Ovary (tissue), 3 donors: Measurements from ENCODE around the gene FOXQ1.

ENCODE experiments used
- POLR2A ChIP-seq: fragments of 450-650 bp; IDR thresholded peaks from one replicate; pipeline ENCODE4 v1.6.1; 2017; ENCODE audit warnings: antibody characterized with exemption, mild to moderate bottlenecking, moderate library complexity
- TF ChIP-seq, protein P1 (sequence below), 3 donors: fragments of 450-650 bp in 2 of 3; fragments of 200-600 bp in 1 of 3; IDR thresholded peaks; one replicate each; pipeline versions ENCODE4 v1.5.1 to v1.8.0; 2016 to 2022; ENCODE audit warnings: antibody characterized with exemption in 3 of 3, mild to moderate bottlenecking in 1 of 3
- donor health status: DM: no; HTN: no; CAD: no.

DNA sequence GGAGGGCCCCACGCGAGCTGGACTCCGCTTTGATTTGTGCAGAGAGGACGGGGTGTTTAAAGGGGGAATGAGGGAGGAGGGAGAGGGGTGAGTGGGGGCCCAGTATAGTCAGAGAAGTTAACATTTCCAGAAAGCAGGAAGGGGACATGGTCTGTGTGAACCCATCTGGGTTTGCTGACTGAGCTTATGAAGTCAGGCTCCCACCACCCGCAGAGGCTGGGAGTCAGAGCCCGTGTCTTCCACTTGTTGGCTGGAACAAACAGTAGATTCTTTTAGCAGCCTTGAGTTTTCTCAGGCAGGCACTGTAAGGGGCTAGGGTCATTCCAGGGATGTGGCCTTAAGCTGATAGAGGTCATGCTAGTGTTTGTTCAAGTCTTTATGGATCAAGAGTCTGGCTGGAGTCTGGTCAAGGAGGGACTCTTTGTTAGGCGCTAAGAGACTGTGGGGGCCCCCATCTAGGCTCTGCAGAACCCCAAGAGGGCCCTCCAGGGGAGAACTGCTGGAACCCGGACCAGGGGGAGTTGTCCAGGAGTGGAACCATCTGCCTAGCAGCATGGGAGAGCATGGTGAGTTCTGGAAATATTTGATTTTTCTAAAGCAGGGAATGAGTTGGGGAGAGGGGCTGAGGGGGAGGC is 31.1 kb upstream of the FOXQ1 start:
- no peak for TF ChIP-seq POLR2A
- TF ChIP-seq, protein P1, sequence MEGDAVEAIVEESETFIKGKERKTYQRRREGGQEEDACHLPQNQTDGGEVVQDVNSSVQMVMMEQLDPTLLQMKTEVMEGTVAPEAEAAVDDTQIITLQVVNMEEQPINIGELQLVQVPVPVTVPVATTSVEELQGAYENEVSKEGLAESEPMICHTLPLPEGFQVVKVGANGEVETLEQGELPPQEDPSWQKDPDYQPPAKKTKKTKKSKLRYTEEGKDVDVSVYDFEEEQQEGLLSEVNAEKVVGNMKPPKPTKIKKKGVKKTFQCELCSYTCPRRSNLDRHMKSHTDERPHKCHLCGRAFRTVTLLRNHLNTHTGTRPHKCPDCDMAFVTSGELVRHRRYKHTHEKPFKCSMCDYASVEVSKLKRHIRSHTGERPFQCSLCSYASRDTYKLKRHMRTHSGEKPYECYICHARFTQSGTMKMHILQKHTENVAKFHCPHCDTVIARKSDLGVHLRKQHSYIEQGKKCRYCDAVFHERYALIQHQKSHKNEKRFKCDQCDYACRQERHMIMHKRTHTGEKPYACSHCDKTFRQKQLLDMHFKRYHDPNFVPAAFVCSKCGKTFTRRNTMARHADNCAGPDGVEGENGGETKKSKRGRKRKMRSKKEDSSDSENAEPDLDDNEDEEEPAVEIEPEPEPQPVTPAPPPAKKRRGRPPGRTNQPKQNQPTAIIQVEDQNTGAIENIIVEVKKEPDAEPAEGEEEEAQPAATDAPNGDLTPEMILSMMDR (IDR thresholded peaks at IDR 0.05): no peak
